VCaP (cell line): Measurements from ENCODE around the gene SNCG.
"Not testable (repeated sequence)": the region's sequence is repeated elsewhere in the genome, so short reads cannot be mapped to it uniquely, and the experiment has no call there.

Experiments
- H3K27ac ChIP-seq: fragments of 450-650 bp; 2 replicates; pipeline ENCODE4 v1.5.1; 2017
- CTCF ChIP-seq: fragments of 450-650 bp; conservative IDR thresholded peaks from 2 replicates; pipeline ENCODE4 v1.5.1; 2017; ENCODE audit warnings: mild to moderate bottlenecking, moderate library complexity

The SNCG gene

GRCh38 chr10:86976362-86977056, 18.1 kb downstream of the SNCG start:
- TF ChIP-seq CTCF, result no peak
- no peak overlapping the region; the same call in 1 of the 2 replicates for H3K27ac ChIP-seq

GRCh38 chr10:86978457-86978856, 20.1 kb downstream of the SNCG start:
- H3K27ac ChIP-seq, result not testable (repeated sequence)

- TF ChIP-seq CTCF, result no peak
- H3K27ac ChIP-seq, result no peak overlapping the region
These were observed 21.0 kb downstream of the SNCG start for GRCh38 chr10:86979296-86979818.

GRCh38 chr10:86979977-86980448, 21.6 kb downstream of the SNCG start:
- TF ChIP-seq CTCF, result no peak
- H3K27ac ChIP-seq, result no peak overlapping the region

- H3K27ac ChIP-seq, result not testable (repeated sequence)
These were observed 22.6 kb downstream of the SNCG start for GRCh38 chr10:86981020-86981419.

GRCh38 chr10:86981716-86982115, 23.3 kb downstream of the SNCG start:
- TF ChIP-seq CTCF, result no peak
- H3K27ac ChIP-seq, result no peak overlapping the region

- not testable (repeated sequence) for H3K27ac ChIP-seq
These were observed 26.1 kb downstream of the SNCG start for GRCh38 chr10:86984498-86984897.

GRCh38 chr10:86988520-86988919, 30.1 kb downstream of the SNCG start:
- peak overlapping the region; percentile 70 for H3K27ac ChIP-seq

GRCh38 chr10:86991362-86991761, 33.0 kb downstream of the SNCG start:
- H3K27ac ChIP-seq, result peak overlapping the region; percentile 85

More at GRCh38 chr10:86988520-86988919, 30.1 kb downstream of the SNCG start:
- TF ChIP-seq CTCF, result no peak

GRCh38 chr10:86992456-86992855, 34.1 kb downstream of the SNCG start:
- peak overlapping the region; percentile 85 for H3K27ac ChIP-seq
- TF ChIP-seq CTCF, result no peak
